Progenitor cell of endocrine pancreas (in vitro differentiated cells): Measurements from ENCODE around the gene MTERF4. TPM values are rescaled to one million over a fixed set of nuclear protein-coding genes. Genes with fewer than 3 reads are reported as not detected.

Source experiments
- DNase-seq: peaks from one replicate; pipeline ENCODE4 v3.0.0; 2021; ENCODE audit warnings: low spot score; ENCODE audit not compliant: unreplicated experiment
- H3K27ac Mint-ChIP-seq: 2 replicates; pipeline ENCODE4 v1.8.0; 2021; ENCODE audit warnings: mild to moderate bottlenecking, moderate library complexity, mixed read lengths
- H3K27me3 Mint-ChIP-seq: 2 replicates; pipeline ENCODE4 v1.8.0; 2021; ENCODE audit warnings: mixed read lengths
- H3K36me3 Mint-ChIP-seq: 2 replicates; pipeline ENCODE4 v1.8.0; 2022; ENCODE audit warnings: mixed read lengths; ENCODE audit not compliant: insufficient read depth
- H3K4me1 Mint-ChIP-seq: 2 replicates; pipeline ENCODE4 v1.8.0; 2021; ENCODE audit warnings: low read depth, mixed read lengths
- H3K4me3 Mint-ChIP-seq: 2 replicates; pipeline ENCODE4 v1.8.0; 2021; ENCODE audit warnings: low read depth, mild to moderate bottlenecking, moderate library complexity, mixed read lengths
- H3K9me3 Mint-ChIP-seq: 2 replicates; pipeline ENCODE4 v1.8.0; 2021; ENCODE audit warnings: low read depth, mixed read lengths
- total RNA-seq: library from RNA; stranded (reverse); gene quantifications from 2 replicates; pipeline ENCODE4 v1.2.1, GENCODE V29; 2021
- TF ChIP-seq, protein P1 (sequence below): fragments of 200-600 bp; sonication (generic); IDR thresholded peaks from one replicate; pipeline ENCODE4 v1.5.0; 2021; ENCODE audit warnings: antibody characterized with exemption, mild to moderate bottlenecking; ENCODE audit not compliant: unreplicated experiment

The MTERF4 gene
- total RNA-seq, 1 donor from 2014 or later: 63.0 TPM

GRCh38 chr2:241091734-241092445, 10.2 kb downstream of the MTERF4 start:
- no peak overlapping the region for H3K4me3 Mint-ChIP-seq
- H3K4me1 Mint-ChIP-seq: peaks cover 9% of the 10 kb centered on the region
- peaks cover 22% of the 10 kb centered on the region for H3K36me3 Mint-ChIP-seq
- no peak for DNase-seq
- H3K27ac Mint-ChIP-seq: no peak overlapping the region
- no peaks in the 10 kb centered on the region for H3K9me3 Mint-ChIP-seq
- H3K27me3 Mint-ChIP-seq: no peaks in the 10 kb centered on the region
- TF ChIP-seq, protein P1, sequence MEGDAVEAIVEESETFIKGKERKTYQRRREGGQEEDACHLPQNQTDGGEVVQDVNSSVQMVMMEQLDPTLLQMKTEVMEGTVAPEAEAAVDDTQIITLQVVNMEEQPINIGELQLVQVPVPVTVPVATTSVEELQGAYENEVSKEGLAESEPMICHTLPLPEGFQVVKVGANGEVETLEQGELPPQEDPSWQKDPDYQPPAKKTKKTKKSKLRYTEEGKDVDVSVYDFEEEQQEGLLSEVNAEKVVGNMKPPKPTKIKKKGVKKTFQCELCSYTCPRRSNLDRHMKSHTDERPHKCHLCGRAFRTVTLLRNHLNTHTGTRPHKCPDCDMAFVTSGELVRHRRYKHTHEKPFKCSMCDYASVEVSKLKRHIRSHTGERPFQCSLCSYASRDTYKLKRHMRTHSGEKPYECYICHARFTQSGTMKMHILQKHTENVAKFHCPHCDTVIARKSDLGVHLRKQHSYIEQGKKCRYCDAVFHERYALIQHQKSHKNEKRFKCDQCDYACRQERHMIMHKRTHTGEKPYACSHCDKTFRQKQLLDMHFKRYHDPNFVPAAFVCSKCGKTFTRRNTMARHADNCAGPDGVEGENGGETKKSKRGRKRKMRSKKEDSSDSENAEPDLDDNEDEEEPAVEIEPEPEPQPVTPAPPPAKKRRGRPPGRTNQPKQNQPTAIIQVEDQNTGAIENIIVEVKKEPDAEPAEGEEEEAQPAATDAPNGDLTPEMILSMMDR: no peak

DNA sequence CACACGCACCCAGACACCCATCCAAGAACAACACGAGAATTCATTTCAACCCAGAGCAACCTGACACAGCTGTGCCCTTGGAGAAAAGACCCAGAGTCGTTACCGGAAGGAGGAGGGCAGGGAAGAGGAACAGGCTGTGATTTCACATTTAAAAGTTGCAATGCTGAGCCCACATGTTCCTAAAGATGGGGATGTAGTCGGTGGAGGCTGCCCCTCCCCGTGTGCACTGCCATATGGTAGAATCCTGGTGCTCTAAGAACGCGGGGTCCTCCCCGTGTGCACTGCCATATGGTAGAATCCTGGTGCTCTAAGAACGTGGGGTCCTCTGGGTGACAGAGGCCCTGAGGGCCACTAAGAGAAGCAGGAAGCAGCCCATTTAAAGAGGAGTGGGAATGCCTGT, 10.9 kb downstream of the MTERF4 start:
- no peak overlapping the region for H3K4me3 Mint-ChIP-seq

GRCh38 chr2:241088791-241089732, 13.0 kb downstream of the MTERF4 start:
- Mint-ChIP-seq H3K4me1 (peaks cover 9% of the 10 kb centered on the region), H3K27me3 (no peaks in the 10 kb centered on the region), H3K4me3 (no peak overlapping the region), H3K36me3 (peaks cover 38% of the 10 kb centered on the region), H3K9me3 (peaks cover 3% of the 10 kb centered on the region), H3K27ac (no peak overlapping the region)
- no peak for DNase-seq
- TF ChIP-seq, protein P1: no peak

More for the DNA sequence above, 10.9 kb downstream of the MTERF4 start:
- peaks cover 9% of the 10 kb centered on the region for H3K4me1 Mint-ChIP-seq
- no peak for DNase-seq
- H3K36me3 Mint-ChIP-seq: peaks cover 29% of the 10 kb centered on the region
- H3K9me3 Mint-ChIP-seq: no peaks in the 10 kb centered on the region
- TF ChIP-seq, protein P1: no peak
- H3K27ac Mint-ChIP-seq: no peak overlapping the region
- H3K27me3 Mint-ChIP-seq: no peaks in the 10 kb centered on the region

GRCh38 chr2:241088376-241088775, 13.7 kb downstream of the MTERF4 start:
- H3K9me3 Mint-ChIP-seq: peaks cover 3% of the 10 kb centered on the region
- no peak overlapping the region for H3K4me3 Mint-ChIP-seq
- H3K27me3 Mint-ChIP-seq: no peaks in the 10 kb centered on the region
- TF ChIP-seq, protein P1: no peak
- H3K36me3 Mint-ChIP-seq: peaks cover 38% of the 10 kb centered on the region
- peaks cover 9% of the 10 kb centered on the region for H3K4me1 Mint-ChIP-seq
- no peak for DNase-seq
- no peak overlapping the region for H3K27ac Mint-ChIP-seq
